HepG2 (cell line): ENCODE data around the gene ZNF195. TPM values are rescaled to one million over a fixed set of nuclear protein-coding genes. Genes with fewer than 3 reads are reported as not detected.

Source experiments
- ASH2L ChIP-seq: fragments of 300-600, 200-600 bp; sonication (generic); IDR thresholded peaks from 2 replicates; pipeline ENCODE4 v1.7.0; 2017; ENCODE audit warnings: low read depth, mild to moderate bottlenecking, moderate library complexity, mixed read lengths, low read length; ENCODE audit not compliant: insufficient read length
- BRD4 ChIP-seq: sonication (generic); formaldehyde crosslinking; IDR thresholded peaks from 2 replicates; pipeline ENCODE4 v1.4.0; 2020; ENCODE audit warnings: missing genetic modification reagents
- MATR3 ChIP-seq: sonication (generic); formaldehyde crosslinking; IDR thresholded peaks from 2 replicates; pipeline ENCODE4 v1.4.0; 2020; ENCODE audit warnings: missing genetic modification reagents
- MBD4 ChIP-seq: IDR thresholded peaks from 2 replicates; pipeline ENCODE4 v1.6.1; 2012; ENCODE audit warnings: low read length, inconsistent platforms, borderline replicate concordance
- SIN3B ChIP-seq: fragments of 150-350 bp; IDR thresholded peaks from 2 replicates; pipeline ENCODE4 v1.6.1; 2014; ENCODE audit warnings: low read length
- SNAPC2 ChIP-seq: sonication (generic); formaldehyde crosslinking; IDR thresholded peaks from 2 replicates; pipeline ENCODE4 v1.8.1; 2022; ENCODE audit warnings: mild to moderate bottlenecking, missing genetic modification reagents
- SRF ChIP-seq: IDR thresholded peaks from 2 replicates; pipeline ENCODE4 v1.6.1; 2011; ENCODE audit warnings: mild to moderate bottlenecking, low read depth, low read length, moderate library complexity
- U2AF1 ChIP-seq: fragments of 200-400 bp; formaldehyde crosslinking; optimal IDR thresholded peaks from 2 replicates; pipeline ENCODE3; 2017; ENCODE audit warnings: mild to moderate bottlenecking, low read depth, low read length
- ZKSCAN5 ChIP-seq: sonication (generic); formaldehyde crosslinking; IDR thresholded peaks from 2 replicates; pipeline ENCODE4 v1.5.1; 2020; ENCODE audit warnings: mild to moderate bottlenecking, missing genetic modification reagents
- ZNF224 ChIP-seq: sonication (generic); formaldehyde crosslinking; IDR thresholded peaks from 2 replicates; pipeline ENCODE4 v1.5.0; 2020; ENCODE audit warnings: mild to moderate bottlenecking, missing genetic modification reagents
- ZNF274 ChIP-seq: sonication (generic); formaldehyde crosslinking; IDR thresholded peaks from 2 replicates; pipeline ENCODE4 v1.5.1; 2020; ENCODE audit warnings: mild to moderate bottlenecking, missing genetic modification reagents
- ZNF550 ChIP-seq: sonication (generic); formaldehyde crosslinking; IDR thresholded peaks from 2 replicates; pipeline ENCODE4 v1.4.0; 2020; ENCODE audit warnings: mild to moderate bottlenecking, missing genetic modification reagents, borderline replicate concordance
- ZNF775 ChIP-seq: sonication (generic); formaldehyde crosslinking; IDR thresholded peaks from 2 replicates; pipeline ENCODE4 v1.4.0; 2020; ENCODE audit warnings: missing genetic modification reagents, mild to moderate bottlenecking, moderate library complexity, borderline replicate concordance
- polyA plus RNA-seq, 8 experiments: library from polyadenylated mRNA; depleted of rRNA in 3 of 8; stranded (reverse) in 7 of 8; unstranded in 1 of 8; fragments of >200 nt; fragmentation: Illumina TruSeq in 4 of 8; extraction: Trizol in 4 of 8; gene quantifications; 2 replicates each; pipeline versions ENCODE4 v1.2.1 to v1.2.3, GENCODE V29; 2011 to 2016; ENCODE audit warnings: low read depth in 4 of 8, missing spikeins in 1 of 8, mixed read lengths in 1 of 8; ENCODE audit not compliant: insufficient read depth in 1 of 8
- total RNA-seq, 5 experiments: library from RNA; depleted of rRNA; stranded (reverse); fragments of >200 nt; fragmentation: Illumina TruSeq; extraction: Trizol; gene quantifications; 2 replicates each; pipeline ENCODE4 v1.2.3, GENCODE V29; 2016; ENCODE audit warnings: low read depth in 1 of 5
- TF ChIP-seq, protein P1 (sequence below): sonication (generic); formaldehyde crosslinking; IDR thresholded peaks from 2 replicates; pipeline ENCODE4 v1.4.0; 2020; ENCODE audit warnings: missing genetic modification reagents, borderline replicate concordance
- TF ChIP-seq, protein P2 (sequence below): sonication (generic); formaldehyde crosslinking; IDR thresholded peaks from 2 replicates; pipeline ENCODE4 v1.4.0; 2020; ENCODE audit warnings: missing genetic modification reagents
- TF ChIP-seq, protein P3 (sequence below): sonication (generic); formaldehyde crosslinking; IDR thresholded peaks from 2 replicates; pipeline ENCODE4 v1.5.0; 2020; ENCODE audit warnings: mild to moderate bottlenecking, missing genetic modification reagents
- TF ChIP-seq, protein P4 (sequence below): sonication (generic); formaldehyde crosslinking; IDR thresholded peaks from 2 replicates; pipeline ENCODE4 v1.4.0; 2020; ENCODE audit warnings: missing genetic modification reagents
- TF ChIP-seq, protein P5 (sequence below): sonication (generic); formaldehyde crosslinking; IDR thresholded peaks from 2 replicates; pipeline ENCODE4 v1.5.0; 2020; ENCODE audit warnings: mild to moderate bottlenecking, missing genetic modification reagents

The ZNF195 gene
- total and polyA plus RNA-seq, 2 of the 13 experiments (the other 11 are each of a cell fraction or from before 2014, with no cell fraction given), result 17.3 to 31.4 TPM

DNA sequence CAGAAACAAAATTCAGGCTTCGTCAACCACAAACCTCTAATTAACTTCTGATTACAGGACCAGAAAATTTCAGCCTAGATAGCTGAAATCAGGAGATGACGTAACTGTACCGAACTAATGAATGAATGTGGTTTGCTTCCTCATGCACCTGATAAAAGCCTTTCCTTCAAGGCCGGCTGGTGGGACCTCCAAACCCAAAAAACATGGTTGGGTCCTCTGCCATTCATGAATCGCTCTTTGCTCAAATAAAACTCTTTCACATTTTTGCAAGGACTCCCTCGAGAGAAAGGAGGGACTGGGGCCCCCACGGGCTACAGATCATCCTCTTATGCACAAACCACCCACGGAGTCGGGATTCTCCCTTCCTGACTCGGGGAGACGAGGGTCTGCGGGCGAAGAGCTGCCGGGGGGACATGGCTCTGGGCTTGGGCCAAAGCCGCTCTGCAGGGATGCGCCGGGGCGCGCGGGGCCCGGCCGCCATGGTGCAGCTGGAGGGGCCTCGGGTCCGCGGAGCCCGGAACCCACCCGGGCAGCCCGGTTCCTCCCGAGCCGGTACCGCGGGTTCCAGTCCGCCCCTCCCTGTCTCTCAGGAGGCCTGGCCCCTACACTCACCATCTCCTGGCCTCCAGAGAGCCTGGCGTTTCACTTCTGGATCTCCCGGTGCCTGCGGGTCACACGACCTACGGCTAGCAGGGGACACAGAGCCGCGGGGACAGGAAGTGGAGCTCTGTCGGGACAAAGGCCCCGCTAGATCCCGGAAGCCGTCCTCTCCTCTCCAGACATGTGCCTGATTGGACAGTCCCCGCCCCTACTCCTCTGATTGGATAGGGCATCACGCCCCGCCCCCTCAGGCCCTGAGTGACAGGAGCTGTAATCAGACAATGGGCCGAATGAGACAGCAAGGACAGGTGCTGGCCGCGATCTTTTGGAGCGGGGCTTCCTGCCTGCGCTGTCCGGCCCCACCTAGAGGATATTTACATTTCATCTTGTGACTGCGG, at the start of gene ZNF195 (continued):
- TF ChIP-seq, protein P1, sequence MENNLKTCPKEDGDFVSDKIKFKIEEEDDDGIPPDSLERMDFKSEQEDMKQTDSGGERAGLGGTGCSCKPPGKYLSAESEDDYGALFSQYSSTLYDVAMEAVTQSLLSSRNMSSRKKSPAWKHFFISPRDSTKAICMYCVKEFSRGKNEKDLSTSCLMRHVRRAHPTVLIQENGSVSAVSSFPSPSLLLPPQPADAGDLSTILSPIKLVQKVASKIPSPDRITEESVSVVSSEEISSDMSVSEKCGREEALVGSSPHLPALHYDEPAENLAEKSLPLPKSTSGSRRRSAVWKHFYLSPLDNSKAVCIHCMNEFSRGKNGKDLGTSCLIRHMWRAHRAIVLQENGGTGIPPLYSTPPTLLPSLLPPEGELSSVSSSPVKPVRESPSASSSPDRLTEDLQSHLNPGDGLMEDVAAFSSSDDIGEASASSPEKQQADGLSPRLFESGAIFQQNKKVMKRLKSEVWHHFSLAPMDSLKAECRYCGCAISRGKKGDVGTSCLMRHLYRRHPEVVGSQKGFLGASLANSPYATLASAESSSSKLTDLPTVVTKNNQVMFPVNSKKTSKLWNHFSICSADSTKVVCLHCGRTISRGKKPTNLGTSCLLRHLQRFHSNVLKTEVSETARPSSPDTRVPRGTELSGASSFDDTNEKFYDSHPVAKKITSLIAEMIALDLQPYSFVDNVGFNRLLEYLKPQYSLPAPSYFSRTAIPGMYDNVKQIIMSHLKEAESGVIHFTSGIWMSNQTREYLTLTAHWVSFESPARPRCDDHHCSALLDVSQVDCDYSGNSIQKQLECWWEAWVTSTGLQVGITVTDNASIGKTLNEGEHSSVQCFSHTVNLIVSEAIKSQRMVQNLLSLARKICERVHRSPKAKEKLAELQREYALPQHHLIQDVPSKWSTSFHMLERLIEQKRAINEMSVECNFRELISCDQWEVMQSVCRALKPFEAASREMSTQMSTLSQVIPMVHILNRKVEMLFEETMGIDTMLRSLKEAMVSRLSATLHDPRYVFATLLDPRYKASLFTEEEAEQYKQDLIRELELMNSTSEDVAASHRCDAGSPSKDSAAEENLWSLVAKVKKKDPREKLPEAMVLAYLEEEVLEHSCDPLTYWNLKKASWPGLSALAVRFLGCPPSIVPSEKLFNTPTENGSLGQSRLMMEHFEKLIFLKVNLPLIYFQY (CRISPR knock-in tag), result 0 out of 2 replicates have a peak, but pooled peaks have one; percentile 76
- TF ChIP-seq BRD4 (CRISPR knock-in tag) (no peak), SNAPC2 (CRISPR knock-in tag) (0 out of 2 replicates have a peak, but pooled peaks have one; percentile 38), ZNF550 (CRISPR knock-in tag) (0 out of 2 replicates have a peak, but pooled peaks have one; percentile 68), ZKSCAN5 (CRISPR knock-in tag) (no peak), ZNF224 (CRISPR knock-in tag) (no peak), ZNF775 (no peak), ASH2L (peak; percentile 83), U2AF1 (no peak), SIN3B (peak; percentile 51; the same call in 1 of the 2 replicates), ZNF274 (CRISPR knock-in tag) (peak; percentile 89), MBD4 (no peak), SRF (no peak), MATR3 (CRISPR knock-in tag) (no peak)
- TF ChIP-seq, protein P2, sequence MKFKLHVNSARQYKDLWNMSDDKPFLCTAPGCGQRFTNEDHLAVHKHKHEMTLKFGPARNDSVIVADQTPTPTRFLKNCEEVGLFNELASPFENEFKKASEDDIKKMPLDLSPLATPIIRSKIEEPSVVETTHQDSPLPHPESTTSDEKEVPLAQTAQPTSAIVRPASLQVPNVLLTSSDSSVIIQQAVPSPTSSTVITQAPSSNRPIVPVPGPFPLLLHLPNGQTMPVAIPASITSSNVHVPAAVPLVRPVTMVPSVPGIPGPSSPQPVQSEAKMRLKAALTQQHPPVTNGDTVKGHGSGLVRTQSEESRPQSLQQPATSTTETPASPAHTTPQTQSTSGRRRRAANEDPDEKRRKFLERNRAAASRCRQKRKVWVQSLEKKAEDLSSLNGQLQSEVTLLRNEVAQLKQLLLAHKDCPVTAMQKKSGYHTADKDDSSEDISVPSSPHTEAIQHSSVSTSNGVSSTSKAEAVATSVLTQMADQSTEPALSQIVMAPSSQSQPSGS (CRISPR knock-in tag), result 0 out of 2 replicates have a peak, but pooled peaks have one; percentile 29
- TF ChIP-seq, protein P3, sequence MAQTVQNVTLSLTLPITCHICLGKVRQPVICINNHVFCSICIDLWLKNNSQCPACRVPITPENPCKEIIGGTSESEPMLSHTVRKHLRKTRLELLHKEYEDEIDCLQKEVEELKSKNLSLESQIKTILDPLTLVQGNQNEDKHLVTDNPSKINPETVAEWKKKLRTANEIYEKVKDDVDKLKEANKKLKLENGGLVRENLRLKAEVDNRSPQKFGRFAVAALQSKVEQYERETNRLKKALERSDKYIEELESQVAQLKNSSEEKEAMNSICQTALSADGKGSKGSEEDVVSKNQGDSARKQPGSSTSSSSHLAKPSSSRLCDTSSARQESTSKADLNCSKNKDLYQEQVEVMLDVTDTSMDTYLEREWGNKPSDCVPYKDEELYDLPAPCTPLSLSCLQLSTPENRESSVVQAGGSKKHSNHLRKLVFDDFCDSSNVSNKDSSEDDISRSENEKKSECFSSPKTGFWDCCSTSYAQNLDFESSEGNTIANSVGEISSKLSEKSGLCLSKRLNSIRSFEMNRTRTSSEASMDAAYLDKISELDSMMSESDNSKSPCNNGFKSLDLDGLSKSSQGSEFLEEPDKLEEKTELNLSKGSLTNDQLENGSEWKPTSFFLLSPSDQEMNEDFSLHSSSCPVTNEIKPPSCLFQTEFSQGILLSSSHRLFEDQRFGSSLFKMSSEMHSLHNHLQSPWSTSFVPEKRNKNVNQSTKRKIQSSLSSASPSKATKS (CRISPR knock-in tag), result no peak
- TF ChIP-seq, protein P4, sequence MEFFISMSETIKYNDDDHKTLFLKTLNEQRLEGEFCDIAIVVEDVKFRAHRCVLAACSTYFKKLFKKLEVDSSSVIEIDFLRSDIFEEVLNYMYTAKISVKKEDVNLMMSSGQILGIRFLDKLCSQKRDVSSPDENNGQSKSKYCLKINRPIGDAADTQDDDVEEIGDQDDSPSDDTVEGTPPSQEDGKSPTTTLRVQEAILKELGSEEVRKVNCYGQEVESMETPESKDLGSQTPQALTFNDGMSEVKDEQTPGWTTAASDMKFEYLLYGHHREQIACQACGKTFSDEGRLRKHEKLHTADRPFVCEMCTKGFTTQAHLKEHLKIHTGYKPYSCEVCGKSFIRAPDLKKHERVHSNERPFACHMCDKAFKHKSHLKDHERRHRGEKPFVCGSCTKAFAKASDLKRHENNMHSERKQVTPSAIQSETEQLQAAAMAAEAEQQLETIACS (CRISPR knock-in tag), result no peak
- TF ChIP-seq, protein P5, sequence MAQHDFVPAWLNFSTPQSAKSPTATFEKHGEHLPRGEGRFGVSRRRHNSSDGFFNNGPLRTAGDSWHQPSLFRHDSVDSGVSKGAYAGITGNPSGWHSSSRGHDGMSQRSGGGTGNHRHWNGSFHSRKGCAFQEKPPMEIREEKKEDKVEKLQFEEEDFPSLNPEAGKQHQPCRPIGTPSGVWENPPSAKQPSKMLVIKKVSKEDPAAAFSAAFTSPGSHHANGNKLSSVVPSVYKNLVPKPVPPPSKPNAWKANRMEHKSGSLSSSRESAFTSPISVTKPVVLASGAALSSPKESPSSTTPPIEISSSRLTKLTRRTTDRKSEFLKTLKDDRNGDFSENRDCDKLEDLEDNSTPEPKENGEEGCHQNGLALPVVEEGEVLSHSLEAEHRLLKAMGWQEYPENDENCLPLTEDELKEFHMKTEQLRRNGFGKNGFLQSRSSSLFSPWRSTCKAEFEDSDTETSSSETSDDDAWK, result no peak
